OCI-LY7 (cell line): Measurements from ENCODE around the gene KCNMB2.

ENCODE experiments used
- CTCF ChIP-seq: fragments of 200-600 bp; sonication (generic); conservative IDR thresholded peaks from 2 replicates; pipeline ENCODE4 v1.5.1; 2014; ENCODE audit warnings: mild to moderate bottlenecking, antibody characterized with exemption, low read length, moderate library complexity, mixed read lengths
- EZH2phosphoT487 ChIP-seq: fragments of 200-600 bp; sonication (generic); IDR thresholded peaks from 2 replicates; pipeline ENCODE4 v1.6.1; 2018; ENCODE audit warnings: low read depth, borderline replicate concordance, mild to moderate bottlenecking, mixed run types, antibody characterized with exemption, low read length, moderate library complexity, mixed read lengths

GRCh38 chr3:178804606-178805005, 268.4 kb downstream of the KCNMB2 start:
- TF ChIP-seq CTCF: no peak
- TF ChIP-seq EZH2phosphoT487: no peak
